Endodermal cell (in vitro differentiated cells): ENCODE results near the gene CDH4. TPM values are rescaled to one million over a fixed set of nuclear protein-coding genes. Genes with fewer than 3 reads are reported as not detected.

Source experiments
- DNase-seq: peaks from one replicate; pipeline ENCODE4 v3.0.0-alpha.2; 2017
- H3K27ac ChIP-seq: 2 replicates; pipeline ENCODE4 v1.5.1; 2013; ENCODE audit warnings: mild to moderate bottlenecking, low read depth, low read length, moderate library complexity
- H3K27me3 ChIP-seq: 2 replicates; pipeline ENCODE4 v1.6.1; 2013; ENCODE audit warnings: mild to moderate bottlenecking, low read length, moderate library complexity; ENCODE audit not compliant: insufficient read depth, control insufficient read depth, poor library complexity, severe bottlenecking
- H3K36me3 ChIP-seq: 2 replicates; pipeline ENCODE4 v1.7.0; 2013; ENCODE audit warnings: mild to moderate bottlenecking, low read length, moderate library complexity; ENCODE audit not compliant: control insufficient read depth, insufficient read depth
- H3K4me1 ChIP-seq: one replicate; pipeline ENCODE4 v1.7.0; 2013; ENCODE audit warnings: low read length; ENCODE audit not compliant: control insufficient read depth, insufficient read depth
- H3K4me3 ChIP-seq: 2 replicates; pipeline ENCODE4 v1.5.1; 2013; ENCODE audit warnings: mild to moderate bottlenecking, low read length, moderate library complexity
- H3K9ac ChIP-seq: 2 replicates; pipeline ENCODE4 v1.6.1; 2013; ENCODE audit warnings: mild to moderate bottlenecking, low read length, moderate library complexity; ENCODE audit not compliant: poor library complexity, severe bottlenecking; ENCODE audit errors: extremely low read depth
- H3K9me3 ChIP-seq: 2 replicates; pipeline ENCODE4 v1.6.1; 2013; ENCODE audit warnings: mild to moderate bottlenecking, low read length, moderate library complexity; ENCODE audit not compliant: control insufficient read depth
- H3K27ac Mint-ChIP-seq: 2 replicates; pipeline ENCODE4 v1.8.0; 2020; ENCODE audit warnings: mixed read lengths
- H3K27me3 Mint-ChIP-seq: 2 replicates; pipeline ENCODE4 v1.8.0; 2021; ENCODE audit warnings: mild to moderate bottlenecking, mixed read lengths; ENCODE audit not compliant: insufficient read depth
- H3K36me3 Mint-ChIP-seq: 2 replicates; pipeline ENCODE4 v1.8.0; 2020; ENCODE audit warnings: low read depth, mixed read lengths
- H3K4me1 Mint-ChIP-seq: 2 replicates; pipeline ENCODE4 v1.8.0; 2020; ENCODE audit warnings: mixed read lengths
- H3K4me3 Mint-ChIP-seq: 2 replicates; pipeline ENCODE4 v1.8.0; 2020; ENCODE audit warnings: mild to moderate bottlenecking, moderate library complexity, mixed read lengths
- H3K9me3 Mint-ChIP-seq: 2 replicates; pipeline ENCODE4 v1.8.0; 2020; ENCODE audit warnings: mild to moderate bottlenecking, mixed read lengths
- WGBS, 2 experiments: methylation state at CpG; one replicate each; pipeline versions ENCODE4 v1.1.5 to v1.1.7; 2013; ENCODE audit warnings: missing lambda C conversion rate in 2 of 2, mixed read lengths in 1 of 2; ENCODE audit not compliant: insufficient coverage in 1 of 2, insufficient read length in 1 of 2; 5-methylcytosine and 5-hydroxymethylcytosine counted together
- total RNA-seq, 2 donors: library from RNA; stranded (reverse); fragmentation: NEBNext Ultra II Directional in 1 of 2; extraction: Animal tissue kit (Norgen Biotek cat#: 25700) in 1 of 2; gene quantifications; 2 replicates in 1 of 2; 3 replicates in 1 of 2; pipeline ENCODE4 v1.2.1, GENCODE V29; 2021
- TF ChIP-seq, protein P1 (sequence below): fragments of 200-600 bp; sonication (generic); conservative IDR thresholded peaks from 2 replicates; pipeline ENCODE4 v1.5.0; 2021; ENCODE audit warnings: antibody characterized with exemption, mild to moderate bottlenecking

Gene CDH4
- total RNA-seq, 2 donors from 2014 or later, result 1.8 to 5.8 TPM

DNA sequence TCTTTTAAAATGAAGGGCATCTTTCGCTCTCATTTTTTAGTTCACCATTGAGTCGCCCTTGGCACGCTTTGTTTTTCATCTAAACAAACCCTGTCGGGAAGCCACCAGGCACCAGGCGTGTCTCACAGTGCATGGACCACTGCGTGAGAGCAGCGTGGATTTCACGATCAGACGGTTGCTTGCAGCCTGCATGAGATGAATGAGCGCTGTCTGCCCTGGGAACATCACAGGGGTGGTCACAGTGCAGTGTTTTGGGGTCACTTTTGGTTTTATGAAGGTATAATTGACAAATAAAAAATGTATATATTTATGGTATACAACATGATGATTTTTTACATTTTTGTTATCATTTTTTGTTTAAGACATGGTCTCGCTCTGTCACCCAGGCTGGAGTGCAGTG is 61.3 kb downstream of the CDH4 start:
- Mint-ChIP-seq H3K9me3 (no peaks in the 10 kb centered on the region), H3K36me3 (no peaks in the 10 kb centered on the region), H3K4me3 (no peak overlapping the region), H3K27me3 (peaks cover 34% of the 10 kb centered on the region), H3K27ac (no peak overlapping the region), H3K4me1 (no peaks in the 10 kb centered on the region)
- Histone ChIP-seq H3K36me3 (no peaks in the 10 kb centered on the region), H3K27ac (no peak overlapping the region), H3K4me3 (no peak overlapping the region), H3K9ac (no peak overlapping the region), H3K4me1 (no peaks in the 10 kb centered on the region), H3K9me3 (no peaks in the 10 kb centered on the region), H3K27me3 (no peaks in the 10 kb centered on the region)
- TF ChIP-seq, protein P1, sequence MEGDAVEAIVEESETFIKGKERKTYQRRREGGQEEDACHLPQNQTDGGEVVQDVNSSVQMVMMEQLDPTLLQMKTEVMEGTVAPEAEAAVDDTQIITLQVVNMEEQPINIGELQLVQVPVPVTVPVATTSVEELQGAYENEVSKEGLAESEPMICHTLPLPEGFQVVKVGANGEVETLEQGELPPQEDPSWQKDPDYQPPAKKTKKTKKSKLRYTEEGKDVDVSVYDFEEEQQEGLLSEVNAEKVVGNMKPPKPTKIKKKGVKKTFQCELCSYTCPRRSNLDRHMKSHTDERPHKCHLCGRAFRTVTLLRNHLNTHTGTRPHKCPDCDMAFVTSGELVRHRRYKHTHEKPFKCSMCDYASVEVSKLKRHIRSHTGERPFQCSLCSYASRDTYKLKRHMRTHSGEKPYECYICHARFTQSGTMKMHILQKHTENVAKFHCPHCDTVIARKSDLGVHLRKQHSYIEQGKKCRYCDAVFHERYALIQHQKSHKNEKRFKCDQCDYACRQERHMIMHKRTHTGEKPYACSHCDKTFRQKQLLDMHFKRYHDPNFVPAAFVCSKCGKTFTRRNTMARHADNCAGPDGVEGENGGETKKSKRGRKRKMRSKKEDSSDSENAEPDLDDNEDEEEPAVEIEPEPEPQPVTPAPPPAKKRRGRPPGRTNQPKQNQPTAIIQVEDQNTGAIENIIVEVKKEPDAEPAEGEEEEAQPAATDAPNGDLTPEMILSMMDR, result no peak
- 93 to 94% methylated on average over 9 to 11 of the region's 11 CpGs for WGBS, 2 experiments
- DNase-seq, result no peak

DNA sequence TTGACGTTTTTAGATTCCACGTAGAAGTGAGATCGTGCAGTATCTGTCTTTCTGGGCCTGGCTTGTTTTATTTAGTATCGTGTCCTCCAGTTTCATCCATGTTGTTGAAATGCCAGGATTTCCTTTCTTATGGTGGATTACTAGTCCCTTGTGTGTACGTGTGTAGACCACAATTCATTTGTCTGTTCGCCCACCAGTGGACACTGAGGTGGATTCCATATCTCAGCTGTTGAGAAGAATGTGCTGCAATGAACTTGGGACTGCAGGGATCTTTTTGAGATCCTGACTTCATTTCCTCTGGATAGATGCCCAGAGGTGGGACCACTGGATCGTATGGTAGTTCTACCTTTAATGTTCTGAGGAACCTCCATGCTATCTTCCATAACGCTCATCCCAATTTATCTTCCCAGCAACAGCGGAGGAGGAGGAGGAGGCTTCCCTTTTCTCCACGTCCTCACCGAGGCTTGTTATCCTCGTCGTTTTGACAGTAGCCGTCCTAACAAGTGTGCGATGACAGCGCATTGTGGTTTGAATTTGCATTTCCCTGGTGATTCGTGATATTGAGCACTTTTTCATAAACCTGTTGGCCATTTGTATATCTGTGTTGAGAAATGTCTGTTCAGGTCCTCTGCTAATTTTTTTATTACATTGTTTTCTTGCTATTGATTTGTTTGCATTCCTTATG is 62.4 kb downstream of the CDH4 start:
- TF ChIP-seq, protein P1, result no peak
- Histone ChIP-seq H3K9me3 (no peaks in the 10 kb centered on the region), H3K4me3 (no peak overlapping the region), H3K4me1 (no peaks in the 10 kb centered on the region), H3K27me3 (no peaks in the 10 kb centered on the region), H3K27ac (no peak overlapping the region), H3K36me3 (no peaks in the 10 kb centered on the region), H3K9ac (no peak overlapping the region)
- H3K27ac Mint-ChIP-seq, result no peak overlapping the region
- 95% methylated on average over 15 to 17 of the region's 17 CpGs for WGBS, 2 experiments
- H3K4me1 Mint-ChIP-seq, result no peaks in the 10 kb centered on the region
- H3K27me3 Mint-ChIP-seq, result peaks cover 33% of the 10 kb centered on the region
- H3K4me3 Mint-ChIP-seq, result no peak overlapping the region
- no peaks in the 10 kb centered on the region for H3K9me3 Mint-ChIP-seq
- DNase-seq, result no peak
- no peaks in the 10 kb centered on the region for H3K36me3 Mint-ChIP-seq

DNA sequence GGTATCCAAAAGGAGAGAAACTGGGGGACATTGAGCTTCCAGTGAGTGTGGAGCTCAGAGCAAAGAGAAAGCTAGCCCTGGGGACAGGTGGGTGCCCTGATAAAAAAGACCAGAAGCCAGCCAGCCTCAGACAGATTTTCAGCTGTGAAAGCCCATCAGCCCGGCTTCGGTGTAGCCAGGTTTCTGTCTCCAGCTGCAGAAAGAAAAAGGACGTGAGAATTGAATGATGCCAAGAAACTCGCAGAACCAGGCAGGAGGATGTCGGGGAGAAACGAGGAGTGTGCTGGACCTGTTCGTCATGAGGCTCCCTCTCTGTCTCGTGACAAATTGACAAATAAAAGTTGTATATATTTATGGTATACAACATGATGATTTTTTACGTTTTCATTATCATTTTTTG is 63.3 kb downstream of the CDH4 start:
- DNase-seq, result no peak
- H3K4me3 ChIP-seq, result no peak overlapping the region
- no peak overlapping the region for H3K27ac ChIP-seq
- H3K36me3 ChIP-seq, result no peaks in the 10 kb centered on the region
- Mint-ChIP-seq H3K27ac (no peak overlapping the region), H3K9me3 (no peaks in the 10 kb centered on the region), H3K36me3 (no peaks in the 10 kb centered on the region), H3K4me3 (no peak overlapping the region), H3K4me1 (no peaks in the 10 kb centered on the region), H3K27me3 (peaks cover 33% of the 10 kb centered on the region)
- WGBS, 2 experiments, result 94 to 100% methylated on average over 8 of the region's 9 CpGs
- no peak overlapping the region for H3K9ac ChIP-seq
- TF ChIP-seq, protein P1, result no peak
- no peaks in the 10 kb centered on the region for H3K9me3 ChIP-seq
- H3K27me3 ChIP-seq, result no peaks in the 10 kb centered on the region
- H3K4me1 ChIP-seq, result no peaks in the 10 kb centered on the region
